Measurements from ENCODE around the gene ODC1.

Gene ODC1

GRCh38 chr2:10398496-10398895 lies 49.6 kb downstream of the ODC1 start:
- Histone ChIP-seq H3K9me3 (no peaks in the 10 kb centered on the region), H3K4me1 (ENCODE audit: control insufficient read depth in 1 of 2, insufficient read depth in 1 of 2, low read depth in 1 of 2, low read length in 1 of 2) (peaks cover 32 to 42% of the 10 kb centered on the region in 2 experiments), H3K36me3 (no peaks in the 10 kb centered on the region), H3K27ac (peak overlapping the region; percentile 74), H3K27me3 (no peaks in the 10 kb centered on the region), H3K4me3 (ENCODE audit: low read depth in 1 of 2, low read length in 1 of 2) (no peak overlapping the region)
- TF ChIP-seq, protein P1, sequence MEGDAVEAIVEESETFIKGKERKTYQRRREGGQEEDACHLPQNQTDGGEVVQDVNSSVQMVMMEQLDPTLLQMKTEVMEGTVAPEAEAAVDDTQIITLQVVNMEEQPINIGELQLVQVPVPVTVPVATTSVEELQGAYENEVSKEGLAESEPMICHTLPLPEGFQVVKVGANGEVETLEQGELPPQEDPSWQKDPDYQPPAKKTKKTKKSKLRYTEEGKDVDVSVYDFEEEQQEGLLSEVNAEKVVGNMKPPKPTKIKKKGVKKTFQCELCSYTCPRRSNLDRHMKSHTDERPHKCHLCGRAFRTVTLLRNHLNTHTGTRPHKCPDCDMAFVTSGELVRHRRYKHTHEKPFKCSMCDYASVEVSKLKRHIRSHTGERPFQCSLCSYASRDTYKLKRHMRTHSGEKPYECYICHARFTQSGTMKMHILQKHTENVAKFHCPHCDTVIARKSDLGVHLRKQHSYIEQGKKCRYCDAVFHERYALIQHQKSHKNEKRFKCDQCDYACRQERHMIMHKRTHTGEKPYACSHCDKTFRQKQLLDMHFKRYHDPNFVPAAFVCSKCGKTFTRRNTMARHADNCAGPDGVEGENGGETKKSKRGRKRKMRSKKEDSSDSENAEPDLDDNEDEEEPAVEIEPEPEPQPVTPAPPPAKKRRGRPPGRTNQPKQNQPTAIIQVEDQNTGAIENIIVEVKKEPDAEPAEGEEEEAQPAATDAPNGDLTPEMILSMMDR (IDR thresholded peaks at IDR 0.05), result no peak

DNA sequence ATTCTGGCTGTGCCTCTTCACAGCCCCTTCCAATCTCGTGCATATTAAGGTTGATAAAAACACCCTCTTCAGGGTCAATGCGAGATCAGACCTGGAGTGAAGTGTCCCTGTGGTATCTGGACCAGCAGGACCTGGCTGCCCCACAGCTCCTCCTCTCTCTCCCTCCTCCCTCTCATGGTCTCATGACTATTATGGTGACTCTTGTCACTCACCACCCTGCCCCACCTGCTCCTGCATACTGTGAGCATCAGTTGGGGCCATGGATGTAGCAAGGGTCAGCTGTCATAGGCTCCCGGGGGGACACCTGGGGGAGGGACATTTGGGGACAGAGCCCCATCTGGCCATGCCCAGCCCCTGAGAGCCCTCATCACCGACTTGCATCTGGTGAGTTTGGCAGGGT lies 50.2 kb downstream of the ODC1 start:
- no peak overlapping the region for H3K4me3 ChIP-seq (ENCODE audit: low read depth in 1 of 2, low read length in 1 of 2)
- H3K4me1 ChIP-seq (ENCODE audit: control insufficient read depth in 1 of 2, insufficient read depth in 1 of 2, low read depth in 1 of 2, low read length in 1 of 2), result peaks cover 36 to 48% of the 10 kb centered on the region in 2 experiments
- H3K36me3 ChIP-seq, result no peaks in the 10 kb centered on the region

DNA sequence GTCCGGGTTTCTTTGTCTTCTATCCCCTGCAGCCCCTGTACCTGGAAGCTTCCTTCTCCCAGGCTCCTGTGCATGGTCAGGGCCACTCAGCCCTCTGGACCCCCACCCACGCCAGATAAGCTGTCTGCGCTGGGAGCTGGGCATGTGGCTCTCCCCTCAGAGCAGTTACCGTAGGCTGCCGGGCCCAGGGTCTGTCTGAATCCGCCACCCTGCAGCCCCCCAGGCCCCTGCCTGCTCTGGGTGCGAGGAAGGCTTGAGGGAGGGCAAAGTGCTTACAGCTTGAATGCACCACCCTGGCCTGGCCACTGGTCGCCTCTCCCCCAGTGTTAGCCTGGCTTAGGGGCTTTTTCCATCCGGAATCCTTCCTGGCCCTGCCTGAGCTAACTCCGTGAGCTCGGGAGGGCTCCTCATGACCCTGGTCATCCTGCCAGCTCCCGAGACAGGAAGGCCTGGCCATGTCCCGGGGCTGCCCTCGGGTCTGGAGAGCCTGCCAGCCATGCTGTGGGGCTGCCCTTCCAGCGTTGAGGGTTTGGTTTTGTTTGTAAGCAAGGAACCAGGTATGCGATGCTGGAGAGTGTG lies 50.7 kb downstream of the ODC1 start:
- Histone ChIP-seq H3K9me3 (no peaks in the 10 kb centered on the region), H3K27me3 (no peaks in the 10 kb centered on the region), H3K4me3 (ENCODE audit: low read depth in 1 of 2, low read length in 1 of 2) (no peak overlapping the region), H3K4me1 (ENCODE audit: control insufficient read depth in 1 of 2, insufficient read depth in 1 of 2, low read depth in 1 of 2, low read length in 1 of 2) (peaks cover 36 to 53% of the 10 kb centered on the region in 2 experiments), H3K27ac (peak overlapping the region; percentile 74), H3K36me3 (no peaks in the 10 kb centered on the region)
- TF ChIP-seq, protein P1 (IDR thresholded peaks at IDR 0.05), result no peak

More for the DNA sequence above, 50.2 kb downstream of the ODC1 start:
- H3K27me3 ChIP-seq, result no peaks in the 10 kb centered on the region
- TF ChIP-seq, protein P1 (IDR thresholded peaks at IDR 0.05), result no peak
- H3K9me3 ChIP-seq, result no peaks in the 10 kb centered on the region
- H3K27ac ChIP-seq, result peak overlapping the region; percentile 74

GRCh38 chr2:10396464-10396863 lies 51.7 kb downstream of the ODC1 start:
- TF ChIP-seq, protein P1 (IDR thresholded peaks at IDR 0.05), result no peak
- H3K9me3 ChIP-seq, result no peaks in the 10 kb centered on the region

DNA sequence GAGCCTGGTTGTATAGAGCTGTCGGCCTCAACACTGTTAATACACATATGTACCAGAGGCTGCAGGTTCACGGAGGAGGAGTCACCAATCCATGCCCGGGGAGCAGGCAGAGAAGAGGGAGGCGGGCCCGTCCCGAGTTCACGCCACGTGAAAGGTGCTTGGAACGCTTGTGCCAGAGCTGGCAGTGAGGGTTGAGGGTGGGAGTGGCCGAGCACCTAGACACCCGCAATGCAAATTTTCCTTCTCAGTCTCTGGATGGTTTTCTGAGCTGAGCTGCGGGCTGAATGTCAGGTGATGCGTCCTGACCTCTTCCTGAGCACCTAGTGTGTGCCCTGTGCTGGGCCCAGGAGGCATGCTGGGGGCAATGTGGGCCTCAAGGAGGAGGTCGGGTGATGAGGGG lies 52.2 kb downstream of the ODC1 start:
- Histone ChIP-seq H3K27ac (no peak overlapping the region), H3K9me3 (no peaks in the 10 kb centered on the region), H3K4me3 (ENCODE audit: low read depth in 1 of 2, low read length in 1 of 2) (no peak overlapping the region), H3K36me3 (no peaks in the 10 kb centered on the region), H3K27me3 (no peaks in the 10 kb centered on the region), H3K4me1 (ENCODE audit: control insufficient read depth in 1 of 2, insufficient read depth in 1 of 2, low read depth in 1 of 2, low read length in 1 of 2) (peaks cover 29 to 40% of the 10 kb centered on the region in 2 experiments)
- TF ChIP-seq, protein P1 (IDR thresholded peaks at IDR 0.05), result no peak

More at GRCh38 chr2:10396464-10396863, 51.7 kb downstream of the ODC1 start:
- Histone ChIP-seq H3K4me1 (ENCODE audit: control insufficient read depth in 1 of 2, insufficient read depth in 1 of 2, low read depth in 1 of 2, low read length in 1 of 2) (peaks cover 33 to 44% of the 10 kb centered on the region in 2 experiments), H3K27me3 (no peaks in the 10 kb centered on the region), H3K27ac (no peak overlapping the region), H3K4me3 (ENCODE audit: low read depth in 1 of 2, low read length in 1 of 2) (no peak overlapping the region), H3K36me3 (no peaks in the 10 kb centered on the region)
